ENCODE measurements around the gene ALOXE3.
"Not testable (repeated sequence)": the region's sequence is repeated elsewhere in the genome, so short reads cannot be mapped to it uniquely, and the experiment has no call there.

ALOXE3 gene

GRCh38 chr17:8067806-8068205 is 50.5 kb downstream of the ALOXE3 start:
- TF ChIP-seq CTCF (IDR thresholded peaks at IDR 0.05; ENCODE audit: control insufficient read depth, extremely low read depth, insufficient read depth) = no peak
- no peak overlapping the region for H3K4me3 ChIP-seq (ENCODE audit: low read depth, low read length)
- DNase-seq (ENCODE audit: low read depth) = no peak

DNA sequence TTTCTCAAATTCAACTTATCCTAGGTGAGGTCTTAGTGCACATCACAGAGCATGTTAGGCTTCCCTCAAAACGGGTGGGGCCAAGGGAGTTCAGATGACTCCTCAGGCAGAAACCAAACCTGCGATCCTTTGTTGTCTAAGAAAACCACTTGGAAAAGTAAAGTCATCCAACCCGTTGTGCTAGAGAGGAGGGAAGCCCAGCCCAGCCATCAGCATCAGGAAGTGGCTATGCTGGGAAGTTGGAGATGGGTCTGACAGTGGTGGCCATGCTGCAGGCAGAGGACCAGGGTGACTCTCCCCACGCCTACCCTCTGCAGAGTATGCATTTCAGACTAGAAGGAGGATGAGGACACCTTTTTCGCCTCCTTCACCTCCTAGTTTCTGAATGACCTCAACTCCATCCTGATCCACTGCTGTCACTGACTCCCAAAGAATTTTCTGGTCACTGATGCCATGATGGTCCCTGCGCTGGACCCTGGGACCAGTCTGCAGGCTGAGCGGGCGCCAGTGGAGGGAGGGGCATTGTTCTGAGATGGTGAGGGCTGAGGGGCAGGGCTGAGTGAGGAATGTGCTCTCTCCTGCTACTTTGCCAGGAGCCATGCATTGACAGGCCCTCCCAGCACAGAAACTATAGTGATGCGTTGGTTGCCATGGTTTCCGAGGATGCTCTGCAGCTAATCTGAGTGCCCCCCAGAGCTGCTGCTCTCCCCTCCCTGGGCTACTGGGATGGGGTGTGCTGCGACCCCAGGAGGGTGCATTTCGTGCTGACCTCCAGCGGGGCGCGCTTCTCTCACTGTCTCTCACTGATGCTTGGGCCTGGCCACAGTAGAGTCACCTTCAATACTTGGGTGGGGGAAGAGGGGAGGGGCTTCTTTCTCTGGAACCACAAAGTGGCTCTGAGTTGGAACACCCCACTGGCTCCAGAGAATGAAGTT is 51.2 kb downstream of the ALOXE3 start:
- DNase-seq (ENCODE audit: low read depth) = no peak
- TF ChIP-seq CTCF (IDR thresholded peaks at IDR 0.05; ENCODE audit: control insufficient read depth, extremely low read depth, insufficient read depth) = no peak
- H3K4me3 ChIP-seq (ENCODE audit: low read depth, low read length) = no peak overlapping the region

DNA sequence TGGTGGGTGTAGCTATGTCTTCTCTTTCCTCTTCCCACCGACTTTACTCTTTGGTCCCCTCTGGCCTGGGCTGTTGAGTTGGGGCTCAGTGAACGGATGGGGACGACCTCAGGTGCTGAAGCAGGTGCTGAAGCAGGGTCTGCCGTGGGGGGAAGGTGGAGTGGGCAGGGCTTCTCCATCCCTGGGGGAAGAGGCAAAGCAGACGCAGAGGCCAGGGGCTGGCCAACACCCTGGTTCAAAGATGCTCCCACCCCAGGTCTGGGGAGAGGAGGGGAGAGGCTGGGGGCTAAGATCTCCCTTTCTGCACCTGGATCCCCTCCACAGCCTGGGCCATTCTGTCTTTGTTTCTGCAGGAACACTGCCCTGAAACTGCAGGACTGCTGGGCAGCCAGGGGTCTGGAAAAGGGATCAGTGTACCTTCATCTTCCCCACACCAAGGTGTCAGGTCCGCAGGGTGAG is 53.7 kb downstream of the ALOXE3 start:
- no peak overlapping the region for H3K4me3 ChIP-seq (ENCODE audit: low read depth, low read length)
- no peak for TF ChIP-seq CTCF (IDR thresholded peaks at IDR 0.05; ENCODE audit: control insufficient read depth, extremely low read depth, insufficient read depth)
- no peak for DNase-seq (ENCODE audit: low read depth)

GRCh38 chr17:8063761-8064534 is 54.4 kb downstream of the ALOXE3 start:
- no peak overlapping the region for H3K4me3 ChIP-seq (ENCODE audit: low read depth, low read length)
- no peak for TF ChIP-seq CTCF (IDR thresholded peaks at IDR 0.05; ENCODE audit: control insufficient read depth, extremely low read depth, insufficient read depth)
- DNase-seq (ENCODE audit: low read depth) = no peak

GRCh38 chr17:8062807-8063483 is 55.4 kb downstream of the ALOXE3 start:
- TF ChIP-seq CTCF (IDR thresholded peaks at IDR 0.05; ENCODE audit: control insufficient read depth, extremely low read depth, insufficient read depth) = no peak
- peak; percentile 65 for DNase-seq (ENCODE audit: low read depth)
- peak overlapping the region; percentile 39 for H3K4me3 ChIP-seq (ENCODE audit: low read depth, low read length)

GRCh38 chr17:8062435-8062806 is 55.9 kb downstream of the ALOXE3 start:
- H3K4me3 ChIP-seq (ENCODE audit: low read depth, low read length) = peak overlapping the region; percentile 39
- no peak for TF ChIP-seq CTCF (IDR thresholded peaks at IDR 0.05; ENCODE audit: control insufficient read depth, extremely low read depth, insufficient read depth)
- no peak for DNase-seq (ENCODE audit: low read depth)

DNA sequence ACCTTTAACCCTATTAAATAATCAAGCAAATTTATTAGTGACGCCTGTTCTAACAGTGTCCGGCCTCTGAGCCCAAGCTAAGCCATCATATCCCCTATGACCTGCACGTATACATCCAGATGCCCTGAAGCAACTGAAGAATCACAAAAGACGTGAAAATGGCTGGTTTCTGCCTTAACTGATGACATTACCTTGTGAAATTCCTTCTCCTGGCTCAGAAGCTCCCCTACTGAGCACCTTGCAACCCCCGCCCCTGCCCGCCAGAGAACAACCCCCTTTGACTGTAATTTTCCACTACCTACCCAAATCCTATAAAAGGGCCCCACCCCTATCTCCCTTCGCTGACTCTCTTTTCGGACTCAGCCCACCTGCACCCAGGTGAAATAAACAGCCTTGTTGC is 56.5 kb downstream of the ALOXE3 start:
- not testable (repeated sequence) for H3K4me3 ChIP-seq (ENCODE audit: low read depth, low read length); DNase-seq (ENCODE audit: low read depth)

Data from LNCaP clone FGC (cell line).